ENCODE measurements around the gene ARHGAP25. TPM values are rescaled to one million over a fixed set of nuclear protein-coding genes. Genes with fewer than 3 reads are reported as not detected.

ARHGAP25 gene
- polyA plus RNA-seq, 1 experiment = 0.55 TPM

DNA sequence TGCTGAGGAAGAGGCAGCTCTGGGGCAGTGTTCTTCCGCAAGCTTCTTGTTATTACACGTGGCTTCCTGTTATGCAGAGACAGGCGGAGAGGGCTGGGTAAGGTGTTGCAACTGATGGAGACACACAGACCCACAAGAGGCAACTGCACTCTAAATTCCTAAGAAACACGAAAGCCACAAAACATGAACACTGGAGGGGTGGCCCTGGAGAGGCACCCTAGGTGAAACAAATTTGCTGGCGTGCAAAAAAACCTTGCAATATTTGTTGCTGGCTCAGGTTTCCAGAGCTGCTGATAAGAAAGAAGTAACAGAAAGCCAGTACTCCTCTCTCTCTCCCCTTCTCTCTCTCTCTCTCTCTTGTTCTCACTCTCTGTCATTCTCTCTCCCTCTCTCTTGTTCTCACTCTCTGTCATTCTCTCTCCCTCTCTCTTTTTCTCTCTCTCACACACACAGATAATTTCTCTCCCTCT is 31.8 kb downstream of the ARHGAP25 start:
- no peak overlapping the region for H3K4me3 ChIP-seq (ENCODE audit: low read depth, low read length)
- DNase-seq (ENCODE audit: low read depth, low spot score) = no peak
- H3K27ac ChIP-seq (ENCODE audit: low read depth, low read length) = no peak overlapping the region
- no peak for TF ChIP-seq CTCF (IDR thresholded peaks at IDR 0.05; ENCODE audit: low read depth, low read length)
- ChIA-PET POLR2A (interaction anchor here (1.0 kb wide), 1 partner anchor 15 kb away, joined by 3 read pairs; no protein-coding TSS in a partner anchor), CTCF (interaction anchor here (1.1 kb wide), 1 partner anchor 14 kb away, joined by 9 read pairs; no protein-coding TSS in a partner anchor)
- H3K9me3 ChIP-seq (ENCODE audit: control insufficient read depth, insufficient read depth, low read length) = no peaks in the 10 kb centered on the region
- no peaks in the 10 kb centered on the region for H3K27me3 ChIP-seq (ENCODE audit: control insufficient read depth, insufficient read depth, low read length)

GRCh38 chr2:68767031-68767961 is 32.7 kb downstream of the ARHGAP25 start:
- H3K9me3 ChIP-seq (ENCODE audit: control insufficient read depth, insufficient read depth, low read length) = no peaks in the 10 kb centered on the region
- ChIA-PET CTCF (no interaction called here), POLR2A (no interaction called here)
- no peak overlapping the region for H3K27ac ChIP-seq (ENCODE audit: low read depth, low read length)
- no peak for TF ChIP-seq CTCF (IDR thresholded peaks at IDR 0.05; ENCODE audit: low read depth, low read length)
- no peaks in the 10 kb centered on the region for H3K27me3 ChIP-seq (ENCODE audit: control insufficient read depth, insufficient read depth, low read length)
- H3K4me3 ChIP-seq (ENCODE audit: low read depth, low read length) = no peak overlapping the region
- DNase-seq (ENCODE audit: low read depth, low spot score) = no peak

DNA sequence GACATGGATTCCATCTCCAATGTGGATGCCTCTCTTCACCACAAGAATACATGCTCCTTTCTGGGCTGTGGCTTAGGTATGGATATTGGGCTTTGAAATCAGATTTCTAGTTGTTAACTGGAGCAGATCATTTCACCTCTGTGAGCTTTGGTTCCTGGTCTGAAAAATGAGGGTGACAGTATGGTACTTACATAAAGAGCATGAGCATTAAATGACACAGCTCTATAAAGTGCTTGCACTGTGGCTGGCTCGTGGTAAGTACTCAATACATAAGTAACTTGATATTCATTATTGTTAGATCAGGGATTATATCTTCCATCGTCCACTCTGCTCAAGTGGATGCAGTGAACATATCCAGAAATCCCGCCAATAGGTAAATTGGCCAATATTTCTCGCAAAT is 33.4 kb downstream of the ARHGAP25 start:
- no peak overlapping the region for H3K4me3 ChIP-seq (ENCODE audit: low read depth, low read length)
- ChIA-PET CTCF (no interaction called here), POLR2A (no interaction called here)
- no peak overlapping the region for H3K27ac ChIP-seq (ENCODE audit: low read depth, low read length)
- DNase-seq (ENCODE audit: low read depth, low spot score) = no peak
- H3K27me3 ChIP-seq (ENCODE audit: control insufficient read depth, insufficient read depth, low read length) = no peaks in the 10 kb centered on the region
- no peaks in the 10 kb centered on the region for H3K9me3 ChIP-seq (ENCODE audit: control insufficient read depth, insufficient read depth, low read length)
- TF ChIP-seq CTCF (IDR thresholded peaks at IDR 0.05; ENCODE audit: low read depth, low read length) = no peak

GRCh38 chr2:68768461-68768860 is 33.9 kb downstream of the ARHGAP25 start:
- CTCF ChIA-PET = no interaction called here
- TF ChIP-seq CTCF (IDR thresholded peaks at IDR 0.05; ENCODE audit: low read depth, low read length) = no peak

GRCh38 chr2:68768951-68769350 is 34.3 kb downstream of the ARHGAP25 start:
- DNase-seq (ENCODE audit: low read depth, low spot score) = no peak
- Histone ChIP-seq H3K4me3 (ENCODE audit: low read depth, low read length) (no peak overlapping the region), H3K27me3 (ENCODE audit: control insufficient read depth, insufficient read depth, low read length) (no peaks in the 10 kb centered on the region), H3K27ac (ENCODE audit: low read depth, low read length) (no peak overlapping the region), H3K9me3 (ENCODE audit: control insufficient read depth, insufficient read depth, low read length) (no peaks in the 10 kb centered on the region)
- ChIA-PET POLR2A (no interaction called here), CTCF (no interaction called here)
- TF ChIP-seq CTCF (IDR thresholded peaks at IDR 0.05; ENCODE audit: low read depth, low read length) = no peak

More at GRCh38 chr2:68768461-68768860, 33.9 kb downstream of the ARHGAP25 start:
- no peaks in the 10 kb centered on the region for H3K9me3 ChIP-seq (ENCODE audit: control insufficient read depth, insufficient read depth, low read length)
- H3K4me3 ChIP-seq (ENCODE audit: low read depth, low read length) = no peak overlapping the region
- no peak overlapping the region for H3K27ac ChIP-seq (ENCODE audit: low read depth, low read length)
- POLR2A ChIA-PET = no interaction called here
- no peaks in the 10 kb centered on the region for H3K27me3 ChIP-seq (ENCODE audit: control insufficient read depth, insufficient read depth, low read length)
- no peak for DNase-seq (ENCODE audit: low read depth, low spot score)

Data from AG04450 (cell line).